Bronchial epithelial cell (primary cell): ENCODE data around the gene CSRP1. TPM values are rescaled to one million over a fixed set of nuclear protein-coding genes. Genes with fewer than 3 reads are reported as not detected.

Experiments used
- DNase-seq: peaks from one replicate; pipeline ENCODE4 v3.0.0-alpha.2; 2010; ENCODE audit warnings: low read depth
- FAIRE-seq: peaks from 2 replicates; lab custom pipeline; 2011; peaks lifted over from hg19 to GRCh38; lab: Jason Lieb, UNC
- H3K27me3 ChIP-seq: 2 replicates; pipeline ENCODE4 v1.5.1; 2011; ENCODE audit warnings: low read length; ENCODE audit not compliant: control insufficient read depth, insufficient read depth
- H3K36me3 ChIP-seq: 2 replicates; pipeline ENCODE4 v1.5.1; 2011; ENCODE audit warnings: low read length; ENCODE audit not compliant: control insufficient read depth, insufficient read depth
- H3K4me3 ChIP-seq: 2 replicates; pipeline ENCODE4 v1.5.1; 2011; ENCODE audit warnings: mild to moderate bottlenecking, low read depth, low read length, control low read depth
- total RNA-seq: library from RNA; depleted of rRNA; stranded (reverse); fragments of >200 nt; gene quantifications from 2 replicates; pipeline ENCODE4 v1.2.1, GENCODE V29; 2014
- TF ChIP-seq, protein P1 (sequence below): IDR thresholded peaks from 2 replicates; pipeline ENCODE4 v1.5.1; 2011; ENCODE audit warnings: mild to moderate bottlenecking, moderate library complexity, low read length, control low read depth, inconsistent platforms; ENCODE audit not compliant: insufficient read depth, severe bottlenecking

Gene CSRP1
- total RNA-seq, 1 donor from 2014 or later: 257 TPM

DNA sequence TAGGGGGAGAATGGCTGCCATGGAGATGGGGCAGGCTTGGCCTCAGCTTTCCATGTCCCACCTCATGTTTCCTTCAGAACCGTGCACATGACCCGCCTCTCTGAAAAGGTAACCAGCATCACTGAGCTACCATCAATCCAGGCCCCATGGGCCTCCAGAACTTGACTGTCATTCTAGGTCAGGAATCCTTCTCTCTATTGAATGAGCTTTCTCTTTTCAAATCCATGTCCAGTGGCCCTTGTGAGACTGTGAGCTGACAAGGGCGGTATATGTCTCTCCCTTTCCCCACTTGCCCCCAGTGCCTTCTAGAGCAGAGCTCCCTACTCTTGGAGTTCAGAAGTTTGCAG is 4.4 kb downstream of the CSRP1 start:
- no peaks in the 10 kb centered on the region for H3K27me3 ChIP-seq
- no peak for DNase-seq
- H3K36me3 ChIP-seq: peaks cover 2% of the 10 kb centered on the region
- FAIRE-seq: no peak
- no peak overlapping the region for H3K4me3 ChIP-seq
- TF ChIP-seq, protein P1, sequence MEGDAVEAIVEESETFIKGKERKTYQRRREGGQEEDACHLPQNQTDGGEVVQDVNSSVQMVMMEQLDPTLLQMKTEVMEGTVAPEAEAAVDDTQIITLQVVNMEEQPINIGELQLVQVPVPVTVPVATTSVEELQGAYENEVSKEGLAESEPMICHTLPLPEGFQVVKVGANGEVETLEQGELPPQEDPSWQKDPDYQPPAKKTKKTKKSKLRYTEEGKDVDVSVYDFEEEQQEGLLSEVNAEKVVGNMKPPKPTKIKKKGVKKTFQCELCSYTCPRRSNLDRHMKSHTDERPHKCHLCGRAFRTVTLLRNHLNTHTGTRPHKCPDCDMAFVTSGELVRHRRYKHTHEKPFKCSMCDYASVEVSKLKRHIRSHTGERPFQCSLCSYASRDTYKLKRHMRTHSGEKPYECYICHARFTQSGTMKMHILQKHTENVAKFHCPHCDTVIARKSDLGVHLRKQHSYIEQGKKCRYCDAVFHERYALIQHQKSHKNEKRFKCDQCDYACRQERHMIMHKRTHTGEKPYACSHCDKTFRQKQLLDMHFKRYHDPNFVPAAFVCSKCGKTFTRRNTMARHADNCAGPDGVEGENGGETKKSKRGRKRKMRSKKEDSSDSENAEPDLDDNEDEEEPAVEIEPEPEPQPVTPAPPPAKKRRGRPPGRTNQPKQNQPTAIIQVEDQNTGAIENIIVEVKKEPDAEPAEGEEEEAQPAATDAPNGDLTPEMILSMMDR: no peak

DNA sequence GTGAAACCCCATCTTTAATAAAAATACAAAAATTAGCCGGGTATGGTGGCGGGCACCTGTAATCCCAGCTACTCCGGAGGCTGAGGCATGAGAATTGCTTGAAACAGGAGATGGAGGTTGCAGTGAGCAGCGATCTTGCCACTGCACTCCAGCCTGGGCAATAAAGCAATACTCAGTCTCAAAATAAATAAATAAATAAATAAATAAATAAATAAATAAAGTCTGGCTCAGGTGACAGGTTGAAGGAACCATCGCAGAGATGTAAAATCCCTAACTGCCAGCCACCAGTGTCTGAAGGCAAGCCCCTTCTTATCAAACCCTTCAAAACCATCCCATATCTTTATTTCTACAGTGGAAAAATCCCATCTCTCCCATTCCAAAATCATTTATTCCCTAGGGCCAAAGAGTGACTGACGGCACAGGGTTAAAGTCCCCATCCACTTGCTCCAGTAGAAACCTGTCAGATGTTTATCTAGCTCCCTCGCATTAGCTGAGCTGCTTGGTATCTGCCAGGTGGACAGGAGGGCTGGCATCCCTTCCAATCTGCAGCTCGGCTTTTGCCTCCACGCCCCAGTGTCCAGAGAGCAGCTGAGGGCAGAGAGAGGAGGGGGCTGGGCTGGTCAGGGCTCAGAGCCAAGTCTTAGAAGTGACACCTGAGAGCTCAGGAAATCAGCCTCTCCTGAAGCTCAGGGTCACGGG is 5.0 kb downstream of the CSRP1 start:
- peaks cover 3% of the 10 kb centered on the region for H3K36me3 ChIP-seq
- H3K4me3 ChIP-seq: no peak overlapping the region
- DNase-seq: no peak
- FAIRE-seq: no peak
- no peaks in the 10 kb centered on the region for H3K27me3 ChIP-seq
- TF ChIP-seq, protein P1: no peak

DNA sequence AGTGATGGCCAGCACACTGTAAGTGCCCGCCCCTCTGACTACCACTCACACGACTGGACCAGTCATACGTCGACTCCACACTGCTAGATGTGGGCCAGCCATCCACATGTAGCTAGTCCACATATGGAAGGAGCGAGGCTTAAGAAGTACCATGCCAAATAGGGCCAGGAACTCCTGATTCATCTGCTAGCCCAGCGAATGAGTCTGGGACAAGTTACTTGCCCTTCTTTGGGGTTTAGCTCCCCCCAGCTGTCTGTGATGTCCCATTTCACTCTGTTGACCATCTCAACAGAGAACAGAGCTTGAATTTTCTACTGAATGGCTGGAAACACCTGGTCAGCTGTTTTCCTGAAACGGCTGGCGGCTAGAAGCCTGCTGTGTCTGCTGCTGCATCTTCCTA is 5.8 kb downstream of the CSRP1 start:
- Histone ChIP-seq H3K4me3 (no peak overlapping the region), H3K36me3 (peaks cover 3% of the 10 kb centered on the region), H3K27me3 (no peaks in the 10 kb centered on the region)
- FAIRE-seq (no peak), DNase-seq (no peak)
- TF ChIP-seq, protein P1: no peak

DNA sequence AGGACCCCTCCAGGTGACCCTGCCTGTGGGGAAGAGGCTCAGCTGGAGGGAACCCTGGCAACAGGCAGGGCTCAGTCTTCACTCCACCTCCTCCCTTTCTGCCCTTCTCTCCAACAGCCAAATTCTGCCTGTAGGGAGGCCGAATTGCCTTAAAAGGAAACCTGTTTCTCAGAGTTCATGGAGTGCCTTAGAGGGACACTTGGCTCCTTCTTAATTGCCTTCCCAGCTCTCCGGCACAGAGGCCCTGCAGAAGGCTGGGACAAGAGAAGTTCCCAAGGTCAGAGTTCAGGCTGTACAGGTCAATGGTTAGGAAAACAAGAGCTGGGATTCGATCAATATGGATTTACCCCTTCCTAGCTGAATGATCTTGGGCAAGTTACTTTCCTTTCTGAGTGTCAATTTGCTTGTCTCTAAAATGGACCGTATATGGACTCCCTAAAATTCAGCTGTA is 6.2 kb downstream of the CSRP1 start:
- TF ChIP-seq, protein P1: no peak
- no peaks in the 10 kb centered on the region for H3K27me3 ChIP-seq
- no peak overlapping the region for H3K4me3 ChIP-seq
- DNase-seq (no peak), FAIRE-seq (no peak)
- H3K36me3 ChIP-seq: peaks cover 3% of the 10 kb centered on the region

DNA sequence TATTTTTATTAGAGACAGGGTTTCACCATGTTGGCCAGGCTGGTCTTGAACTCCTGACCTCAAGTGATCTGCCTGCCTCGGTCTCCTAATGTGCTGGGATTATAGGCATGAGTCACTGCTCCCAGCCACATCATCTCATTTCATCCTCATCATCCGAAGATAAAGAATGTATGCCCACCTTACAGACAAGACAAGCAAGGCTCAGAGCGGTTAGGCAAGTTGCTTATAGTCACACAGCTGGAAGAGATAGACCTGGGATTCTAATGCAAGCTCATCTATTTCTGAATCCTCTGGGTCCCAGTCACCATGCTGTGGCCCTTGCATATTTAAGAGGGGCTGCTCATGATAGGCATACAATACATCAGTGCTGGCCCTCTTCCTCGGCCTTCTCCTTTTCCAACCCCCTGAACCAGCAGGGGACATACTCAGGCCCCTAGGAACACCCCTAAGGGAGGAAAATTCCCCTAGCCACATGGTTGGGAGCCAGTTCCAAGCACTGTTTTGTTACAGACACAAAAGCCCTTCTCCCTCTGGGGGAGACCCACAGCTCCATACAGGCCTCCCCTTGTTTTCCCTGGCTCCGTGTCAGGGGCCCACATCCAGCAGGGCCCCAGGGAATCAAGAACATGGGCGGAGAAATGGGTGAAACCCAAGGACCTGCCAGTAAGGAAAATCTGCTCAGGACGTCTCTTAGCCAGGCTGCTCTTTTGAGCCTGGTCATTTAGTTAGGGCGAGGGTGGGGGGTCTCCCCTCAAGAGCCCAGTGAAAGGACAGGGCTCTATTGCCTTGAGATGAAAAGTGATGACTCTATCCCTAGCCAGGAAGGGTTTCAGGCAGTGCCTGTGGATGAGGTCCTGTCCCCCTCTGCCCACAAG is 6.9 kb downstream of the CSRP1 start:
- no peaks in the 10 kb centered on the region for H3K27me3 ChIP-seq
- FAIRE-seq: no peak
- no peak overlapping the region for H3K4me3 ChIP-seq
- TF ChIP-seq, protein P1: no peak
- DNase-seq: no peak
- peaks cover 5% of the 10 kb centered on the region for H3K36me3 ChIP-seq
